Adipocyte (in vitro differentiated cells): Measurements from ENCODE around the gene SSU72.
"Not testable (repeated sequence)": the region's sequence is repeated elsewhere in the genome, so short reads cannot be mapped to it uniquely, and the experiment has no call there.

ENCODE experiments used
- DNase-seq: peaks from one replicate; pipeline ENCODE4 v3.0.0-alpha.2; 2015; ENCODE audit warnings: low read depth
- H3K27me3 ChIP-seq: replicated peaks from 2 replicates; pipeline ENCODE4 v1.7.0; 2013; ENCODE audit warnings: mild to moderate bottlenecking, low read length, moderate library complexity; ENCODE audit not compliant: control insufficient read depth, insufficient read depth
- H3K36me3 ChIP-seq: 2 replicates; pipeline ENCODE4 v1.7.0; 2013; ENCODE audit warnings: low read length, mild to moderate bottlenecking, moderate library complexity; ENCODE audit not compliant: control insufficient read depth, insufficient read depth, severe bottlenecking
- H3K4me1 ChIP-seq: 2 replicates; pipeline ENCODE4 v1.7.0; 2013; ENCODE audit warnings: mild to moderate bottlenecking, low read length, moderate library complexity; ENCODE audit not compliant: control insufficient read depth, insufficient read depth
- H3K4me3 ChIP-seq: 2 replicates; pipeline ENCODE4 v1.7.0; 2013; ENCODE audit warnings: mild to moderate bottlenecking, low read length, moderate library complexity
- H3K9ac ChIP-seq: 2 replicates; pipeline ENCODE4 v1.7.0; 2013; ENCODE audit warnings: mild to moderate bottlenecking, low read length, moderate library complexity
- H3K9me3 ChIP-seq: 2 replicates; pipeline ENCODE4 v1.7.0; 2013; ENCODE audit warnings: mild to moderate bottlenecking, low read length, moderate library complexity; ENCODE audit not compliant: control insufficient read depth

Gene SSU72

GRCh38 chr1:1562556-1563195 lies 12.0 kb downstream of the SSU72 start:
- no peak overlapping the region for H3K9ac ChIP-seq
- no peak overlapping the region for H3K4me3 ChIP-seq
- peaks cover 41% of the 10 kb centered on the region for H3K4me1 ChIP-seq
- no peaks in the 10 kb centered on the region for H3K9me3 ChIP-seq
- DNase-seq, result no peak
- H3K27me3 ChIP-seq, result no peaks in the 10 kb centered on the region
- peaks cover 44% of the 10 kb centered on the region for H3K36me3 ChIP-seq

- Histone ChIP-seq H3K9ac (no peak overlapping the region), H3K4me1 (peaks cover 34% of the 10 kb centered on the region), H3K4me3 (no peak overlapping the region), H3K9me3 (no peaks in the 10 kb centered on the region), H3K36me3 (peaks cover 44% of the 10 kb centered on the region), H3K27me3 (no peaks in the 10 kb centered on the region)
- DNase-seq, result no peak
These were observed 12.7 kb downstream of the SSU72 start for GRCh38 chr1:1561801-1562470.

DNA sequence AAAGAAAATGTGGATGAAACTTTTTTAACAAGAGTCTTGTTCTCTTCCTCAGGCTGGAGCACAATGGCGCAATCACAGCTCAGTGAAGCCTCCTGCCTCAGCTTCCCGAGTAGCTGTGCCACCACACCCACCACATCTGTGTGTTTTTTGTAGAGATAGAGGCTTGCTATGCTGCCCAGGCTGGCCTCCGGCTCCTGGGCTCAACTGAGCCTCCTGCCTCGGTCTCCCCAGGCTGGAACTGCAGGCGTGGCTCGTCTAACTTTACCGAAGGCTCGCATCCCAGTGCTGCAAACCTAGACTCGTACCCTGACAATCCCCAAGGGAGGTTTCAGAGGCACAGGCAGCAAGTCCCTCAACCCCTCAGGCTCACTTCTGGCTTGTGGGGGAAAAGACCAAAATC lies 14.5 kb downstream of the SSU72 start:
- H3K4me3 ChIP-seq, result no peak overlapping the region
- H3K9ac ChIP-seq, result peak overlapping the region; percentile 9
- H3K36me3 ChIP-seq, result peaks cover 46% of the 10 kb centered on the region
- H3K27me3 ChIP-seq, result no peaks in the 10 kb centered on the region
- H3K9me3 ChIP-seq, result no peaks in the 10 kb centered on the region
- peaks cover 18% of the 10 kb centered on the region for H3K4me1 ChIP-seq
- no peak for DNase-seq

DNA sequence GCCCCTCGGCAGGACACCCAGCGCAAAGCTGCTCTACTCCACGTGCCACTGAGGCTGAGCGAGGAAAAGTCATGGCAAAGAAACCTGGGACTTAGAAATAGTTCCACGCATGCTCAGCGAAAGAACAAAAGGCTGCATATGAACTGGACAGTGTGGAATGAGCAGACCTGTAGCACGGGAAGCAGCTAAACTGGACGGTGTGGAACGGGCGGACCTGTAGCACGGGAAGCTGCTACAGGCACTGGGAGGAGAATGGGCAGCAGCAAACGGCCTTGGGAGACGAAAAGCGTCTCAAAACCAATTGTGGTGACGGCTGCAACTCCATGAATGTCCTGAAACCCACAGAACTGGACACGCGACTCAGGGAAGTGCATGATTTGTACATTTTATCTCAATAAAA lies 15.6 kb downstream of the SSU72 start:
- Histone ChIP-seq H3K4me1 (peaks cover 14% of the 10 kb centered on the region), H3K9me3 (no peaks in the 10 kb centered on the region), H3K27me3 (no peaks in the 10 kb centered on the region), H3K4me3 (no peak overlapping the region), H3K9ac (no peak overlapping the region), H3K36me3 (peaks cover 38% of the 10 kb centered on the region)
- no peak for DNase-seq

- peaks cover 33% of the 10 kb centered on the region for H3K36me3 ChIP-seq
- no peak for DNase-seq
These were observed 16.1 kb downstream of the SSU72 start for GRCh38 chr1:1558591-1558990.

DNA sequence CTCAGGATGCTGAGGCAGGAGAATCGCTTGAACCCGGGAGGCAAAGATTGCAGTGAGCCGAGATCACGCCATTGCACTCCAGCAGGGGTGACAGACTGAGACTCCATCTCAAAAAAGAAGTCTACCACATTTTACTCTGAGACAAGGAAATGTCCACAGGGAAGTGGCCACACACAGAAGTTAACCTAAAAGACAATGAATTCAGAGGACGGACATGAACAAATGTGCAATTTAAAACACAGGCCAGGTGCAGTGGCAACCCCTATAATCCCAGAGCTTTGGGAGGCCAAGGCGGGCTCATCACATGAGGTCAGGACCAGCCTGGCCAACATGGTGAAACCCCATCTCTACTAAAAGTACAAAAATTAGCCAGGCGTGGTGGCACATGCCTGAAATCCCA lies 17.0 kb downstream of the SSU72 start:
- DNase-seq, H3K9me3 ChIP-seq, H3K4me3 ChIP-seq, H3K27me3 ChIP-seq, H3K9ac ChIP-seq: not testable (repeated sequence)
- Histone ChIP-seq H3K36me3 (peaks cover 25% of the 10 kb centered on the region), H3K4me1 (peaks cover 17% of the 10 kb centered on the region)

More at GRCh38 chr1:1558591-1558990, 16.1 kb downstream of the SSU72 start:
- Histone ChIP-seq H3K27me3 (no peaks in the 10 kb centered on the region), H3K4me1 (peaks cover 14% of the 10 kb centered on the region), H3K9ac (no peak overlapping the region), H3K9me3 (no peaks in the 10 kb centered on the region), H3K4me3 (no peak overlapping the region)

DNA sequence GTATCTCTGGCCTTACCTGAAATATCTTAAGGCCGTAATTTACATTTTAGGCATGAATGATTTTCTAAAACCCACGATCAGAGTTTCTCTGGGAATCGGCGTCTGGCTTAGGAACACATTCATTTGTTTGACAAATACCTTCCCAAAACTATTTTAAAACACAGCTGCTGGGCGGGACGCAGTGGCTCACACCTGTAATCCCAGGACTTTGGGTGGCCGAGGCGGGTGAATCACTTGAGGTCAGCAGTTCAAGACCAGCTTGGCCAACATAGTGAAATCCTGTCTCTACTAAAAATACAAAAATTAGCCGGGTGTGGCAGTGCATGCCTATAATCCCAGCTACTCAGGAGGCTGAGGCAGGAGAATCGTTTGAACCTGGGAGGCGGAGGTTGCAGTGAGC lies 17.7 kb downstream of the SSU72 start:
- not testable (repeated sequence) for H3K27me3 ChIP-seq, H3K9ac ChIP-seq, H3K9me3 ChIP-seq, H3K4me3 ChIP-seq, DNase-seq
- peaks cover 25% of the 10 kb centered on the region for H3K4me1 ChIP-seq
- peaks cover 18% of the 10 kb centered on the region for H3K36me3 ChIP-seq

- Histone ChIP-seq H3K36me3 (peaks cover 14% of the 10 kb centered on the region), H3K4me1 (peaks cover 29% of the 10 kb centered on the region), H3K9ac (no peak overlapping the region), H3K27me3 (no peaks in the 10 kb centered on the region), H3K4me3 (no peak overlapping the region), H3K9me3 (no peaks in the 10 kb centered on the region)
- DNase-seq, result no peak
These were observed 18.2 kb downstream of the SSU72 start for GRCh38 chr1:1556505-1556904.

DNA sequence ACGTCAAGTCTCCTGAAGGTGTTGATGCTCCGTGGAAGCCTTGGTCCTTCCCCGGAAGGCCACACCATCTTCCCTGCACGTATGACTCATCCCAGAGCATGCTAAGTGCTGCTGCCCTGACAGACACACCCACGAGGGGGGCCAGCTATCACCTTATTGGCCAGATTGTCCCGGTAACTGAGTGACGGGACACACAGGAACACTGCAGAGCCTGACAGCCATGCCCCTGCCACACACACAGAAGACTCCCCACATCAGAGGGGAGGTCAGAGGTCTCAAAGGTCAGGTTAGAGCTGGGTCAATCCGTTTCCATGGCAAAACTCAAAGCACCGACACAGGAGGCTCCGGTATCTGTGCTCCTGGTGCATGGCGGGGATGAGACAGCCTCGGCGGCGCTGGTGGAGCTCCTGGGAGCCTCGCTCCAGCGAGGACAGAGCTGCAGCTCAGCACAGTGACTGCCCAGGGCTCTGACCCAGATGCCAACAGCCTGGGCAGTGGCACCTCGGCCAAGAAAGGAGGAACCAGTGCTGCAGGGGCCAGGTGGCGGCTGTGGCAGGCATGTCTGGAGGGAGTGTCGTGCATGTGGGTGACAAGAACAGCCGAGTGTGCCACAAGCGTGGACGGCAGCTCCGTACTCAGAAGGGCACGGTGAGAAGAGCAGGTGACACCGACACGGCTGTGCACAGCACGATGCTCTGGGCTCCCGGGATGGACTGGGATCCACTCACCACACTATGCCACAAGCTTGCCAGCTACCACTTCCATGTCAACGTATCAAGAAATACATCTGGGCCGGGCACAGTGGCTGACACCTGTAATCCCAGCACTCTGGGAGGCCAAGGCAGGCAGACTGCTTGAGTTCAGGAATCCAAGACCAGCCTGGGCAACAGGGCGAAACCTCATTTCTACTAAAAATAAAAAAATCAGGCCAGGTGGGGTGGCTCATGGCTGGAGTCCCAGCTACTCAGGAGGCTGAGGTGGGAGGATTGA lies 19.4 kb downstream of the SSU72 start:
- peaks cover 3% of the 10 kb centered on the region for H3K36me3 ChIP-seq
- H3K9ac ChIP-seq, result no peak overlapping the region
- no peak overlapping the region for H3K4me3 ChIP-seq
- H3K4me1 ChIP-seq, result peaks cover 39% of the 10 kb centered on the region
- H3K9me3 ChIP-seq, result no peaks in the 10 kb centered on the region
- no peaks in the 10 kb centered on the region for H3K27me3 ChIP-seq
- DNase-seq, result peak; percentile 34

GRCh38 chr1:1554550-1554925 lies 20.1 kb downstream of the SSU72 start:
- H3K4me3 ChIP-seq, result no peak overlapping the region

DNA sequence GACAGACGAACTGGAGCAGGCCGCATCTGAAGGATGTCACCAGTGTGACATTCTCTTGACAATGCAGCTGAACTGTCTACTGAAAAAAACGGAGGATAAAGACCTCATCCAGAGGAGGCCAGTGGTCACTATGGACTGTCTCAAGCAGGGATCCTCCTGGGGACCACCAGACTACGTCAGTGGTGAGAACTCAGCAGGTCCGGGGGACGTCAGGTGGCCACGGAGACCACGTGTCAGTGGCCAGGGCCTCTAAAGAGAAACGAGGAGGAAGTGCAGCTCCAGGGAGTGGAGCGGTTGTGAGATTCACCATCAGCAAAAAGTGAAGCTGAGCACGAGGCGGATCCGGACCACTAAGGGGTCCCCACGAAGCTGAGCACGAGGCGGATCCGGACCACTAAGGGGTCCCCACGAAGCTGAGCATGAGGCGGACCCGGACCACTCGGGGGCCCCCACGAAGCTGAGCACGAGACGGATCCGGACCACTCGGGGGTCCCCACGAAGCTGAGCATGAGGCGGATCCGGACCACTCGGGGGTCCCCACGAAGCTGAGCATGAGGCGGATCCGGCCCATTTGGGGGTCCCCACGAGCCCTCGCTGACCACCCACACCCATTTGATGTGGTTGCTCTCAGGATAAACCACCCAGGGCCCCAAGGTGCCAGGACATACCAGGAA lies 20.7 kb downstream of the SSU72 start:
- Histone ChIP-seq H3K4me3 (no peak overlapping the region), H3K4me1 (peaks cover 36% of the 10 kb centered on the region), H3K9me3 (no peaks in the 10 kb centered on the region), H3K27me3 (no peaks in the 10 kb centered on the region), H3K9ac (peak overlapping the region; percentile 2), H3K36me3 (peaks cover 3% of the 10 kb centered on the region)
- DNase-seq, result no peak

More at GRCh38 chr1:1554550-1554925, 20.1 kb downstream of the SSU72 start:
- Histone ChIP-seq H3K27me3 (no peaks in the 10 kb centered on the region), H3K36me3 (peaks cover 3% of the 10 kb centered on the region), H3K9ac (no peak overlapping the region), H3K4me1 (peaks cover 36% of the 10 kb centered on the region), H3K9me3 (no peaks in the 10 kb centered on the region)
- DNase-seq, result no peak
